Nephron (organoid): ENCODE measurements around the gene CPB1.

Source experiments
- H3K27ac Mint-ChIP-seq, 3 experiments: 2 replicates each; pipeline ENCODE4 v1.8.0; 2020; ENCODE audit warnings: mixed read lengths in 3 of 3, mild to moderate bottlenecking in 2 of 3, moderate library complexity in 1 of 3
- H3K27me3 Mint-ChIP-seq: 2 replicates; pipeline ENCODE4 v1.8.0; 2021; ENCODE audit warnings: low read depth, mild to moderate bottlenecking, moderate library complexity, mixed read lengths
- H3K36me3 Mint-ChIP-seq: 2 replicates; pipeline ENCODE4 v1.8.0; 2020; ENCODE audit warnings: low read depth, mixed read lengths
- H3K4me1 Mint-ChIP-seq: 2 replicates; pipeline ENCODE4 v1.8.0; 2020; ENCODE audit warnings: mixed read lengths
- H3K4me3 Mint-ChIP-seq, 3 experiments: 2 replicates each; pipeline ENCODE4 v1.8.0; 2020; ENCODE audit warnings: mild to moderate bottlenecking in 3 of 3, mixed read lengths in 3 of 3, moderate library complexity in 2 of 3
- H3K9me3 Mint-ChIP-seq: 2 replicates; pipeline ENCODE4 v1.8.0; 2020; ENCODE audit warnings: mixed read lengths
- CTCF ChIP-seq, 3 experiments: fragments of 200-600 bp; sonication (generic); IDR thresholded peaks; one replicate each; pipeline ENCODE4 v1.5.0; 2021; ENCODE audit warnings: antibody characterized with exemption in 3 of 3; ENCODE audit not compliant: unreplicated experiment in 3 of 3

CPB1 gene

GRCh38 chr3:148823026-148823425 is 4.6 kb upstream of the CPB1 start:
- Mint-ChIP-seq H3K4me1 (peaks cover 30% of the 10 kb centered on the region), H3K27me3 (no peaks in the 10 kb centered on the region), H3K4me3 (no peak overlapping the region), H3K27ac (no peak overlapping the region), H3K36me3 (no peaks in the 10 kb centered on the region), H3K9me3 (peaks cover 11% of the 10 kb centered on the region)
- no peak for TF ChIP-seq CTCF (IDR thresholded peaks at IDR 0.05; ENCODE audit: unreplicated experiment in 3 of 3)

GRCh38 chr3:148825476-148825875 is 2.1 kb upstream of the CPB1 start:
- Mint-ChIP-seq H3K9me3 (peaks cover 11% of the 10 kb centered on the region), H3K36me3 (no peaks in the 10 kb centered on the region), H3K27me3 (no peaks in the 10 kb centered on the region), H3K27ac (peak overlapping the region in 2 of 3 experiments; percentile 24 to 44), H3K4me3 (no peak overlapping the region), H3K4me1 (peaks cover 36% of the 10 kb centered on the region)
- TF ChIP-seq CTCF (IDR thresholded peaks at IDR 0.05; ENCODE audit: unreplicated experiment in 3 of 3): no peak

GRCh38 chr3:148828136-148828690 is 602 bp downstream of the CPB1 start:
- Mint-ChIP-seq H3K4me1 (peaks cover 28% of the 10 kb centered on the region), H3K36me3 (no peaks in the 10 kb centered on the region), H3K27ac (peak overlapping the region; percentile 60 to 81 (median 66)), H3K4me3 (peak overlapping the region in 1 of 3 experiments; percentile 23), H3K9me3 (no peaks in the 10 kb centered on the region), H3K27me3 (no peaks in the 10 kb centered on the region)
- no peak for TF ChIP-seq CTCF (IDR thresholded peaks at IDR 0.05; ENCODE audit: unreplicated experiment in 3 of 3)

GRCh38 chr3:148829926-148830325 is 2.3 kb downstream of the CPB1 start:
- H3K36me3 Mint-ChIP-seq: no peaks in the 10 kb centered on the region
- peaks cover 23% of the 10 kb centered on the region for H3K4me1 Mint-ChIP-seq
- no peaks in the 10 kb centered on the region for H3K9me3 Mint-ChIP-seq
- no peak for TF ChIP-seq CTCF (IDR thresholded peaks at IDR 0.05; ENCODE audit: unreplicated experiment in 3 of 3)
- H3K4me3 Mint-ChIP-seq: no peak overlapping the region
- H3K27ac Mint-ChIP-seq: peak overlapping the region in 2 of 3 experiments; percentile 0 to 37
- no peaks in the 10 kb centered on the region for H3K27me3 Mint-ChIP-seq

GRCh38 chr3:148833223-148833622 is 5.6 kb downstream of the CPB1 start:
- H3K4me3 Mint-ChIP-seq: no peak overlapping the region
- H3K36me3 Mint-ChIP-seq: no peaks in the 10 kb centered on the region
- H3K27me3 Mint-ChIP-seq: no peaks in the 10 kb centered on the region
- no peak for TF ChIP-seq CTCF (IDR thresholded peaks at IDR 0.05; ENCODE audit: unreplicated experiment in 3 of 3)
- no peak overlapping the region for H3K27ac Mint-ChIP-seq
- peaks cover 14% of the 10 kb centered on the region for H3K4me1 Mint-ChIP-seq
- no peaks in the 10 kb centered on the region for H3K9me3 Mint-ChIP-seq

- Mint-ChIP-seq H3K4me3 (no peak overlapping the region), H3K36me3 (no peaks in the 10 kb centered on the region), H3K27me3 (no peaks in the 10 kb centered on the region), H3K27ac (peak overlapping the region in 2 of 3 experiments; percentile 11 to 63), H3K9me3 (no peaks in the 10 kb centered on the region), H3K4me1 (peaks cover 9% of the 10 kb centered on the region)
- TF ChIP-seq CTCF (IDR thresholded peaks at IDR 0.05; ENCODE audit: unreplicated experiment in 3 of 3): no peak
These were observed 12.2 kb downstream of the CPB1 start for GRCh38 chr3:148839805-148840204.
